WERI-Rb-1 (cell line): ENCODE measurements around the gene TNN.
A peak's percentile ranks its signal among the peaks of the same experiment; 100 is the strongest.

Experiments
- DNase-seq: peaks from one replicate; pipeline ENCODE4 v3.0.0-alpha.2; 2020
- H3K27ac ChIP-seq: fragments of 250-450 bp; sonication (Bioruptor Pico); 2 replicates; pipeline ENCODE4 v1.5.1; 2020; ENCODE audit warnings: mild to moderate bottlenecking, moderate library complexity
- H3K27me3 ChIP-seq: fragments of 250-450 bp; sonication (Bioruptor Pico); 2 replicates; pipeline ENCODE4 v1.5.1; 2021; ENCODE audit warnings: mild to moderate bottlenecking, low read depth, moderate library complexity; ENCODE audit not compliant: insufficient read depth, severe bottlenecking
- H3K36me3 ChIP-seq: fragments of 250-450 bp; sonication (Bioruptor Pico); 2 replicates; pipeline ENCODE4 v1.5.1; 2020; ENCODE audit warnings: mild to moderate bottlenecking, moderate library complexity
- H3K4me3 ChIP-seq: 2 replicates; pipeline ENCODE4 v1.5.1; 2011; ENCODE audit warnings: low read depth, mild to moderate bottlenecking, control low read depth, low read length
- H3K9me3 ChIP-seq: fragments of 250-450 bp; sonication (Bioruptor Pico); 2 replicates; pipeline ENCODE4 v1.5.1; 2021; ENCODE audit warnings: mild to moderate bottlenecking, moderate library complexity; ENCODE audit not compliant: severe bottlenecking
- CTCF ChIP-seq: IDR thresholded peaks from 2 replicates; pipeline ENCODE4 v1.5.1; 2011; ENCODE audit warnings: low read depth, mild to moderate bottlenecking, control low read depth, inconsistent platforms, low read length

The TNN gene

GRCh38 chr1:175146529-175147213, 79.0 kb downstream of the TNN start:
- peak; percentile 86 for DNase-seq
- H3K27ac ChIP-seq: no peak overlapping the region
- H3K4me3 ChIP-seq: no peak overlapping the region
- TF ChIP-seq CTCF: peak; percentile 96
- no peaks in the 10 kb centered on the region for H3K9me3 ChIP-seq
- no peaks in the 10 kb centered on the region for H3K27me3 ChIP-seq
- no peaks in the 10 kb centered on the region for H3K36me3 ChIP-seq

GRCh38 chr1:175147569-175147968, 79.9 kb downstream of the TNN start:
- no peaks in the 10 kb centered on the region for H3K9me3 ChIP-seq
- TF ChIP-seq CTCF: no peak
- H3K27ac ChIP-seq: no peak overlapping the region
- DNase-seq: no peak
- H3K27me3 ChIP-seq: no peaks in the 10 kb centered on the region
- no peaks in the 10 kb centered on the region for H3K36me3 ChIP-seq
- H3K4me3 ChIP-seq: no peak overlapping the region

- TF ChIP-seq CTCF: no peak
- Histone ChIP-seq H3K27me3 (no peaks in the 10 kb centered on the region), H3K4me3 (no peak overlapping the region)
Measured at GRCh38 chr1:175148068-175148467, 80.4 kb downstream of the TNN start.

GRCh38 chr1:175150596-175151319, 83.1 kb downstream of the TNN start:
- no peak for DNase-seq
- H3K27me3 ChIP-seq: no peaks in the 10 kb centered on the region
- no peak overlapping the region for H3K4me3 ChIP-seq
- TF ChIP-seq CTCF: no peak
- H3K27ac ChIP-seq: no peak overlapping the region
- H3K9me3 ChIP-seq: no peaks in the 10 kb centered on the region
- H3K36me3 ChIP-seq: no peaks in the 10 kb centered on the region

More at GRCh38 chr1:175148068-175148467, 80.4 kb downstream of the TNN start:
- Histone ChIP-seq H3K36me3 (no peaks in the 10 kb centered on the region), H3K9me3 (no peaks in the 10 kb centered on the region), H3K27ac (no peak overlapping the region)
- no peak for DNase-seq

- peak; percentile 74 for DNase-seq
- Histone ChIP-seq H3K4me3 (no peak overlapping the region), H3K9me3 (no peaks in the 10 kb centered on the region), H3K27ac (no peak overlapping the region), H3K27me3 (no peaks in the 10 kb centered on the region), H3K36me3 (no peaks in the 10 kb centered on the region)
- TF ChIP-seq CTCF: peak; percentile 96
Measured at GRCh38 chr1:175152006-175152652, 84.5 kb downstream of the TNN start.
